Sigmoid colon (tissue), 7 donors: ENCODE results near the gene PRICKLE1. TPM values are rescaled to one million over a fixed set of nuclear protein-coding genes. Genes with fewer than 3 reads are reported as not detected.
A peak's percentile ranks its signal among the peaks of the same experiment; 100 is the strongest.

Experiments used
- DNase-seq: peaks from one replicate; pipeline ENCODE4 v3.0.0-alpha.2; 2019
- H3K27ac ChIP-seq, 4 donors: fragments of 200-600 bp; sonication (generic); one replicate each; pipeline ENCODE4 v1.5.1; 2016 to 2019; ENCODE audit warnings: mild to moderate bottlenecking in 1 of 4
- H3K27me3 ChIP-seq, 3 donors: fragments of 200-600 bp; sonication (generic); one replicate each; pipeline ENCODE4 v1.5.1; 2019; ENCODE audit warnings: mild to moderate bottlenecking in 1 of 3
- H3K36me3 ChIP-seq, 4 donors: fragments of 200-600 bp; sonication (generic); one replicate each; pipeline ENCODE4 v1.5.1; 2016 to 2019
- H3K4me1 ChIP-seq, 4 donors: fragments of 200-600 bp; sonication (generic); one replicate each; pipeline ENCODE4 v1.5.1; 2017 to 2019
- H3K4me3 ChIP-seq, 4 donors: fragments of 200-600 bp; sonication (generic); one replicate each; pipeline ENCODE4 v1.5.1; 2017 to 2019; ENCODE audit warnings: mild to moderate bottlenecking in 2 of 4, moderate library complexity in 1 of 4
- H3K9me3 ChIP-seq, 4 donors: fragments of 200-600 bp in 3 of 4; sonication (generic) in 3 of 4; one replicate each; pipeline versions ENCODE4 v1.5.1 to v1.6.1; 2013 to 2019
- EP300 ChIP-seq, 4 donors: sonication (generic); formaldehyde crosslinking; IDR thresholded peaks; one replicate each; pipeline ENCODE4 v1.6.1; 2017; ENCODE audit warnings: antibody characterized with exemption in 4 of 4
- POLR2A ChIP-seq, 2 donors: fragments of 450-650 bp; IDR thresholded peaks; one replicate each; pipeline ENCODE4 v1.6.1; 2016; ENCODE audit warnings: antibody characterized with exemption in 2 of 2, mild to moderate bottlenecking in 2 of 2, moderate library complexity in 2 of 2
- POLR2AphosphoS5 ChIP-seq, 4 donors: sonication (generic); formaldehyde crosslinking; IDR thresholded peaks; one replicate each; pipeline ENCODE4 v1.6.1; 2017; ENCODE audit warnings: antibody characterized with exemption in 4 of 4
- WGBS, 2 donors: extraction: QIAGEN DNeasy Blood & Tissue Kit; methylation state at CpG; one replicate each; pipeline ENCODE4 v1.1.7; 2013; 5-methylcytosine and 5-hydroxymethylcytosine counted together
- intact Hi-C: fragments of 100-400 bp; cut with DNase I; formaldehyde crosslinking; loops from one replicate; pipeline ENCODE4 v1.15.1; 2023
- polyA plus RNA-seq, 3 donors: library from polyadenylated mRNA; stranded (reverse); fragments of 200-250 nt; gene quantifications; one replicate each; pipeline ENCODE4 v1.2.3, GENCODE V29; 2013
- total RNA-seq, 4 donors: library from RNA; depleted of rRNA; stranded (reverse); fragments of >200 nt; gene quantifications; one replicate each; pipeline ENCODE4 v1.1.0, GENCODE V29; 2016
- TF ChIP-seq, protein P1 (sequence below), 4 experiments: fragments of 450-650 bp in 3 of 4; fragments of 200-600 bp in 1 of 4; IDR thresholded peaks; one replicate each; pipeline ENCODE4 v1.5.1; 2016 to 2019; ENCODE audit warnings: antibody characterized with exemption in 4 of 4, mild to moderate bottlenecking in 3 of 4, moderate library complexity in 2 of 4
- donor health status: healthy with polysubstance abuse.
- donor health status: Bipolar disorder and iron deficiency.
- donor health status: healthy.

Gene PRICKLE1
- total and polyA plus RNA-seq, 7 donors: 0.46 to 12.4 (median 7.8) TPM

DNA sequence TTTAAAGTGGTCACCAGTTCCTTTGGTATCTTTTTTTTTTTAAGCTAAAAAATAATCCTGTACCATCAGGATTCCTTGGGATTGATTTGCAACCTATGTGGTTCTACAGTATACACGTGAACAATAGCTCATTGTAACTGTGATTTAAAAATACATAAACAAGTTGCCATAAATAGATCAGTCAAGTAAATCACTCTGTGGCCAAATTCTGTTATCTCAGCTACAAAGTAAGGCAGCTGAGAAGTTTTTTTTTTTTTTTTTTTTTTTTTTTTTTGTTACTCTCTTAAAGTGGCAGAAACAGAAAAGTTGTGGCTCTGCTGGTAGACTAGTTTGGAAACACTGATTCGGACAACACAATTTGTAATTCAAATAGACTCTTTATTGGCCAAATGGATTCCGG lies 104.5 kb downstream of the PRICKLE1 start:
- peak overlapping the region in 1 of 4 donors; percentile 89 for H3K27ac ChIP-seq
- DNase-seq: no peak
- intact Hi-C loops: loop anchor here (5.0 to 10.0 kb wide), 2 partner anchors 102 to 250 kb away; partner anchors contain the start of genes PRICKLE1 and YAF2
- 62 to 66% methylated on average over 3 of the region's 3 CpGs for WGBS, 2 donors
- no peaks in the 10 kb centered on the region for H3K9me3 ChIP-seq
- peaks cover 0 to 33% (median 11%) of the 10 kb centered on the region in 4 donors for H3K4me1 ChIP-seq
- H3K27me3 ChIP-seq: no peaks in the 10 kb centered on the region
- no peaks in the 10 kb centered on the region for H3K36me3 ChIP-seq
- TF ChIP-seq EP300 (IDR thresholded peaks at IDR 0.05): no peak
- TF ChIP-seq POLR2AphosphoS5 (IDR thresholded peaks at IDR 0.05): no peak
- TF ChIP-seq, protein P1, sequence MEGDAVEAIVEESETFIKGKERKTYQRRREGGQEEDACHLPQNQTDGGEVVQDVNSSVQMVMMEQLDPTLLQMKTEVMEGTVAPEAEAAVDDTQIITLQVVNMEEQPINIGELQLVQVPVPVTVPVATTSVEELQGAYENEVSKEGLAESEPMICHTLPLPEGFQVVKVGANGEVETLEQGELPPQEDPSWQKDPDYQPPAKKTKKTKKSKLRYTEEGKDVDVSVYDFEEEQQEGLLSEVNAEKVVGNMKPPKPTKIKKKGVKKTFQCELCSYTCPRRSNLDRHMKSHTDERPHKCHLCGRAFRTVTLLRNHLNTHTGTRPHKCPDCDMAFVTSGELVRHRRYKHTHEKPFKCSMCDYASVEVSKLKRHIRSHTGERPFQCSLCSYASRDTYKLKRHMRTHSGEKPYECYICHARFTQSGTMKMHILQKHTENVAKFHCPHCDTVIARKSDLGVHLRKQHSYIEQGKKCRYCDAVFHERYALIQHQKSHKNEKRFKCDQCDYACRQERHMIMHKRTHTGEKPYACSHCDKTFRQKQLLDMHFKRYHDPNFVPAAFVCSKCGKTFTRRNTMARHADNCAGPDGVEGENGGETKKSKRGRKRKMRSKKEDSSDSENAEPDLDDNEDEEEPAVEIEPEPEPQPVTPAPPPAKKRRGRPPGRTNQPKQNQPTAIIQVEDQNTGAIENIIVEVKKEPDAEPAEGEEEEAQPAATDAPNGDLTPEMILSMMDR (IDR thresholded peaks at IDR 0.05): no peak
- TF ChIP-seq POLR2A (IDR thresholded peaks at IDR 0.05): no peak
- no peak overlapping the region for H3K4me3 ChIP-seq

DNA sequence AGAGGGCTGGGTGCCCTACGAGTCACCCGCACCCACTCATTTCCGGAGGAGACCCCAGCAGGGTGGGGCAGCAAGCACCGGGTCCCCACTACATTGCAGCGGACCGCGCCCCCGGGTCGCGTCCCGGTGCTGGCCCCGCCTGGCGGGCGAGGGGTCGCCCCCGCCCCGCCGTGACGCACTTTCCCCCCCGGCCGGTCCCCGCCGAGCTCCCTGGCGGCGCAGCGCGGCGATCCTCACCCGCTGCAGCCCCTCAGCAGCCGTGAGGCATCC lies 106.1 kb downstream of the PRICKLE1 start:
- no peaks in the 10 kb centered on the region for H3K27me3 ChIP-seq
- no peaks in the 10 kb centered on the region for H3K36me3 ChIP-seq
- H3K27ac ChIP-seq: peak overlapping the region; percentile 84 to 90 (median 88)
- peak; percentile 69 for DNase-seq
- no peaks in the 10 kb centered on the region for H3K9me3 ChIP-seq
- H3K4me3 ChIP-seq: peak overlapping the region; percentile 63 to 80 (median 74)
- TF ChIP-seq, protein P1 (IDR thresholded peaks at IDR 0.05): no peak
- TF ChIP-seq POLR2A (IDR thresholded peaks at IDR 0.05): no peak
- TF ChIP-seq POLR2AphosphoS5 (IDR thresholded peaks at IDR 0.05): peak in 2 of 4 donors; percentile 14 to 36
- intact Hi-C loops: loop anchor here (1.0 to 10.0 kb wide), 4 partner anchors 104 to 854 kb away; partner anchors contain the start of genes PRICKLE1 and YAF2
- WGBS, 2 donors: 1% methylated on average over 30 of the region's 30 CpGs
- peaks cover 0 to 33% (median 11%) of the 10 kb centered on the region in 4 donors for H3K4me1 ChIP-seq

DNA sequence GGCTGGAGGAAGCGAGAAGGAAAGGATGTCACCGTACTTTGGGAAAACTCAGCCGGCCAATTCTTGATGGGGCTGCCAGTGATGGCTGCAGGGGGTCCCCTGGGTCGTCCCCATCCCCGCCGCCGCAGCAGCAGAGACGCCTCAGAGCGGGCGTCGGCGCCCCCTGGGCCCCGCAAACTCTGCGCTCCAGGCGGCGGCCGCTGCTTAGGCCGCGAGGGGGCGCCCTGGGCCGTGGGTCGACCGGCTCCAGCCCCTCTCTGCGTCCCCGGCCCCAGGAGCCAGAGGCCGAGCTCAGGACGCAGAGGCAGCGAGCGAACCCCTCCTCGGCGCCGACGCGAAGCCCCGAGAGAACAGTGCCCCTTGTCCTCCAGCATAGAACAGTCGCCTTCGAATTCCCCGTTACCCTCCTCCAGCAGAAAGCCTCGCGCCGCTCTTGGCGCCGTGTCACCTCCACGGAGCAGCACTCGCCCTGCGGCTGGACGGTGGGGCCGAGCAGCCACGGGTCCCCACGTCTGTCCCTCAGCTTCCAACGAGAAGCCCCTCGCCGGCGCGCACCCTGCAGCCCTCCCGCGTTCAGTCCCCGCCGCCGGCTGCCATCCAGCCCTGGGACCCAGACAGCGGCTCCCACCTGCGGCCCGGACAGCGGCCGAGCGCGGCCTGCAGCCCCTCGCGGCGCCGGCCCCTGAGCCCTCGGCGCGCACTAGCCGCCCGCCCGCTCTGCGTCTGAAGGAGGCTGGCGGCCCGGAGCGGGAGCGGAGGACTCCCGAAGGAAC lies 106.6 kb downstream of the PRICKLE1 start:
- peak overlapping the region; percentile 63 to 80 (median 74) for H3K4me3 ChIP-seq
- DNase-seq: peak; percentile 84
- no peaks in the 10 kb centered on the region for H3K36me3 ChIP-seq
- no peaks in the 10 kb centered on the region for H3K27me3 ChIP-seq
- WGBS, 2 donors: 0 to 1% methylated on average over 83 of the region's 83 CpGs
- no peak for TF ChIP-seq POLR2A (IDR thresholded peaks at IDR 0.05)
- TF ChIP-seq POLR2AphosphoS5 (IDR thresholded peaks at IDR 0.05): peak in 1 of 4 donors; percentile 24
- TF ChIP-seq, protein P1 (IDR thresholded peaks at IDR 0.05): peak; percentile 66 to 96 (median 83)
- H3K27ac ChIP-seq: peak overlapping the region; percentile 84 to 90 (median 88)
- intact Hi-C loops: loop anchor here (1.0 to 10.0 kb wide), 5 partner anchors 86 to 854 kb away; partner anchors contain the start of genes PRICKLE1 and YAF2
- H3K4me1 ChIP-seq: peaks cover 0 to 33% (median 11%) of the 10 kb centered on the region in 4 donors
- no peaks in the 10 kb centered on the region for H3K9me3 ChIP-seq

DNA sequence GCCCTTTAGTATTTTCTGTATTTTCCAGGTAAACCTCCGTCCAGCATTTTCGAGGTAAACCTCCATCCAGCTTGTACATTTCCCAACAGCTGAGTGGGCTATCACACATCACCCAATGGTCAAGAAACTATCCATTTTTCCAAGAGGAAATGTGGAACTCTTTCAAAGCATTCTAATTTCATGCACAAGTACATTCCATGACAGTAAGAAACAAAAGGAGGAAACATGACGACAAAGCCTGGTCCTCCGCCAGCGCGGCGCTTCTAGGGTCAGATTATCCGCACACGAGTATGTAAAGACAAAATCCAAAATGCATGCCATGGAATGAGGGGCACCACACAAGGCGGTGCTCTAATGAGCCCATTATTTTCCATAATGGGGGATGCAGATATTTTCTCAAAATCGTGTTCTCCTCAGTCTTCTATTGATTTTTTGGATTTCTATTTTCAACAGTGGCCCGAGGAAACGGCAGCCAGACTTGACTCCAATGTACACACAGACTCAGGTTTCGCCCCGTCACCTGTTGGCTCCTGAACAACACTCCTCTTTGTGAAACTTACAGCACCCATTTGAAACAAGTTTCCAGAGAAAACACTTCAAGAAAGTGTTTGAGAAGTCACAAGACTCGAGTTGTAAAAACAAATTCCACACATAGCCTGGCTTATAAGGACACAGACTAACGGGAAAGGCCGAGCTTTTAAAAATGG lies 107.4 kb downstream of the PRICKLE1 start:
- Histone ChIP-seq H3K9me3 (no peaks in the 10 kb centered on the region), H3K27ac (peak overlapping the region; percentile 84 to 90 (median 88)), H3K4me3 (peak overlapping the region; percentile 63 to 80 (median 74)), H3K4me1 (peaks cover 0 to 33% (median 11%) of the 10 kb centered on the region in 4 donors), H3K27me3 (no peaks in the 10 kb centered on the region), H3K36me3 (no peaks in the 10 kb centered on the region)
- TF ChIP-seq POLR2A (IDR thresholded peaks at IDR 0.05): no peak
- no peak for TF ChIP-seq POLR2AphosphoS5 (IDR thresholded peaks at IDR 0.05)
- no peak for TF ChIP-seq EP300 (IDR thresholded peaks at IDR 0.05)
- TF ChIP-seq, protein P1 (IDR thresholded peaks at IDR 0.05): no peak
- WGBS, 2 donors: 43 to 48% methylated on average over 18 of the region's 18 CpGs
- intact Hi-C loops: loop anchor here (1.0 to 10.0 kb wide), 4 partner anchors 87 to 801 kb away; partner anchors contain the start of genes PRICKLE1 and YAF2
- DNase-seq: peak; percentile 66
